Heart left ventricle (tissue), 16 donors: Measurements from ENCODE around the gene PSPH. TPM values are rescaled to one million over a fixed set of nuclear protein-coding genes. Genes with fewer than 3 reads are reported as not detected.

ENCODE experiments used
- ATAC-seq, 4 donors: fragments of 200-7000 bp; cut with Tn5 transposase; one replicate each; pipeline ENCODE4 v1.9.1; 2020 to 2022; ENCODE audit warnings: moderate library complexity in 4 of 4, mild to moderate bottlenecking in 3 of 4, moderate number of reproducible peaks in 1 of 4
- DNase-seq, 5 donors: peaks; one replicate each; pipeline ENCODE4 v3.0.0-alpha.2; 2020
- H3K27ac ChIP-seq, 12 donors: fragments of 200-600 bp; sonication (generic) in 4 of 12; one replicate each; pipeline versions ENCODE4 v1.5.0 to v1.8.0; 2016 to 2022; ENCODE audit warnings: mild to moderate bottlenecking in 2 of 12
- H3K27me3 ChIP-seq, 9 donors: fragments of 200-600 bp; sonication (generic) in 2 of 9; one replicate each; pipeline versions ENCODE4 v1.5.1 to v1.8.0; 2016 to 2022; ENCODE audit warnings: mild to moderate bottlenecking in 3 of 9
- H3K36me3 ChIP-seq, 9 donors: fragments of 200-600 bp; sonication (generic) in 2 of 9; one replicate each; pipeline versions ENCODE4 v1.5.0 to v1.8.0; 2018 to 2022; ENCODE audit warnings: mild to moderate bottlenecking in 2 of 9
- H3K4me1 ChIP-seq, 12 donors: fragments of 200-600 bp; sonication (generic) in 4 of 12; one replicate each; pipeline versions ENCODE4 v1.5.0 to v1.8.0; 2016 to 2022; ENCODE audit warnings: mild to moderate bottlenecking in 3 of 12
- H3K4me3 ChIP-seq, 12 donors: fragments of 200-600 bp; sonication (generic) in 4 of 12; one replicate each; pipeline versions ENCODE4 v1.5.0 to v1.8.0; 2017 to 2022; ENCODE audit warnings: mild to moderate bottlenecking in 9 of 12, moderate library complexity in 4 of 12
- H3K9me3 ChIP-seq, 12 donors: fragments of 200-600 bp; sonication (generic) in 4 of 12; one replicate each; pipeline versions ENCODE4 v1.5.0 to v1.8.0; 2016 to 2022; ENCODE audit warnings: mild to moderate bottlenecking in 1 of 12
- CTCF ChIP-seq, 12 donors: fragments of 200-600 bp; sonication (generic) in 4 of 12; IDR thresholded peaks; one replicate each; pipeline versions ENCODE4 v1.5.0 to v1.8.0; 2018 to 2022; ENCODE audit warnings: antibody characterized with exemption in 12 of 12, mild to moderate bottlenecking in 5 of 12
- POLR2A ChIP-seq, 2 donors: fragments of 450-650 bp; IDR thresholded peaks; one replicate each; pipeline ENCODE4 v1.6.1; 2017; ENCODE audit warnings: antibody characterized with exemption in 2 of 2, mild to moderate bottlenecking in 2 of 2, moderate library complexity in 2 of 2
- WGBS, 4 donors: extraction: QIAGEN DNeasy Blood & Tissue Kit in 2 of 4; methylation state at CpG; one replicate each; pipeline versions ENCODE4 v1.1.5 to v1.1.7; 2013 to 2018; 5-methylcytosine and 5-hydroxymethylcytosine counted together
- intact Hi-C, 10 donors: fragments of 100-400 bp; cut with DNase I; formaldehyde crosslinking; loops; one replicate each; pipeline versions ENCODE4 v1.11.1 to v1.14.2; 2022
- polyA plus RNA-seq, 2 donors: library from polyadenylated mRNA; stranded (reverse); fragments of 200-250 nt; gene quantifications; one replicate each; pipeline ENCODE4 v1.2.3, GENCODE V29; 2013
- total RNA-seq, 9 donors: library from RNA; depleted of rRNA in 2 of 9; stranded (reverse); fragments of >200 nt in 2 of 9; fragmentation: NEBNext Ultra II Directional in 3 of 9; extraction: Animal tissue kit (Norgen Biotek cat#: 25700) in 3 of 9; gene quantifications; one replicate each; pipeline versions ENCODE4 v1.1.0 to v1.2.4, GENCODE V29; 2016 to 2023
- donor health status: ischemic (EF 13 %, LVEDD 7.1; RV severe dilation, severe dysfunction).
- donor health status: healthy with polysubstance abuse.
- donor health status: DM: no; HTN: yes; CAD: no.
- donor health status: DM: no; HTN: no; CAD: no.
- donor health status: ischemic (EF 25% LVEDD 6.9; RV normal size, moderate dysfunction).
- donor health status: ischemic (EF 25% LVEDD 5.7; RV mildly dilated, moderate dysfunction).
- donor health status: healthy.
- donor health status: DM: yes; HTN: yes; CAD: no.
- donor health status: ischemic (EF 35%, LVEDD 5.7; RV mildly dilated, moderate dysfunction).
- donor health status: nonischemic (EF 11% LVEDD 7.7; RV severe dilation, severe dysfunction).
- donor health status: DM: yes; HTN: yes; CAD: no.
- donor health status: PGD.
- donor health status: ischemic (EF 29% LVEDD 5.4; RV normal size, mild dysfunction).
- donor health status: nonischemic (EF 23%, LVEDD 6.1; RV moderate dilation, normal function).

Gene PSPH
- total and polyA plus RNA-seq, 11 donors, result 3.5 to 15.9 (median 8.9) TPM

GRCh38 chr7:56009695-56010094 is 41.5 kb downstream of the PSPH start:
- intact Hi-C loops, result loop anchor here in 5 of 10 donors (5.0 kb wide), 2 partner anchors 48 to 63 kb away; no protein-coding TSS in a partner anchor
- H3K4me1 ChIP-seq, result peaks cover 0 to 7% (median 0%) of the 10 kb centered on the region in 12 donors
- H3K4me3 ChIP-seq, result no peak overlapping the region
- ATAC-seq (peak; percentile 71 to 83 (median 80)), DNase-seq (peak in 1 of 5 donors; percentile 21)
- peaks cover 0 to 27% (median 6%) of the 10 kb centered on the region in 9 donors for H3K36me3 ChIP-seq
- TF ChIP-seq POLR2A (IDR thresholded peaks at IDR 0.05) (no peak), CTCF (IDR thresholded peaks at IDR 0.05) (no peak)
- H3K9me3 ChIP-seq, result no peaks in the 10 kb centered on the region
- H3K27me3 ChIP-seq, result no peaks in the 10 kb centered on the region
- WGBS, 4 donors, result 57 to 78% (median 69%) methylated on average over 7 of the region's 7 CpGs
- H3K27ac ChIP-seq, result no peak overlapping the region

DNA sequence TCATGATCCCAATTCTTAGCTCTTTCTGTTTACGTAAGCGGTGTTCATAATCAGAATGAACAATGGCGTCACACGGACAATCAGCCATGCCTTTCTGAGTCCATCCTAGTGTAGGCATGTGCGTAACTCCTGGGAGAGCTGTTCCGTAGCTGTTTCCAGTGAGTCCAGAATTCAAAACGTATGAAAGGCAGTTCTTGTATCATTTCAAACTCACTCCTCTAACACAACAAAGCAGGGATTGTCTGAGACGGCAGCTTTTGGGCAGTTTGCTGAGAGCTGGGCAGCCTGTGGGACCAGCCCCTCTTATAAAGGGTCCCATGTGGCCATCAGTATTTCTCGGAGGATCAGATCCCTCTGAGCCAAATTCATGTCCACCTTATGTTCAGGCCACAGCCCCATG is 43.4 kb downstream of the PSPH start:
- intact Hi-C loops, result loop anchor here in 5 of 10 donors (5.0 kb wide), 2 partner anchors 49 to 64 kb away; no protein-coding TSS in a partner anchor
- Histone ChIP-seq H3K27ac (no peak overlapping the region), H3K36me3 (peaks cover 0 to 11% (median 4%) of the 10 kb centered on the region in 9 donors), H3K9me3 (no peaks in the 10 kb centered on the region), H3K4me3 (no peak overlapping the region), H3K4me1 (peaks cover 0 to 7% (median 0%) of the 10 kb centered on the region in 12 donors), H3K27me3 (no peaks in the 10 kb centered on the region)
- TF ChIP-seq CTCF (IDR thresholded peaks at IDR 0.05), result no peak
- no peak for TF ChIP-seq POLR2A (IDR thresholded peaks at IDR 0.05)
- WGBS, 4 donors, result 79 to 81% (median 80%) methylated on average over 9 of the region's 9 CpGs
- DNase-seq (no peak), ATAC-seq (no peak)

DNA sequence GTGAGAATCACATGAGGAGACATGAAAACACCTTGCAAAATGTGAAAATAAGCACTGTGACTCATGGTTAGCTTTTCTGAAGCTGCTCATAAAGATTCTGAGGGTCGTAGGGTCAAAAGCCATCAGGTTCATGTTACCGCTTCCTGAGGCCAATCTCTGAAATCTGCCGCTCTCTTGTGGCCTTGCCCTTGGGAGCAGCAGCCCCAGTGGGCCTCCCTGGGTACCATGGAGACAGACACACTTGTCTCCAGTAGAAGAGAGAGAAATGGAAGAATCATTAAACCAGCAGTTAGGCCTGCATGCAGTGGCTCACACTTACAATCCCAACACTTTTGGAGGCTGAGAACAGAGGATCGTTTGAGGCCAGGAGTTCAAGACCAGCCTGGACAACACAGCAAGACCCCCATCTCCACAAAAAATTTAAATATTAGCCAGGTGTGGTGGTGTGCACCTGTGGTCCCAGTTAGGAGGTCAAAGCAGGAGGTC is 44.0 kb downstream of the PSPH start:
- no peaks in the 10 kb centered on the region for H3K9me3 ChIP-seq
- no peak overlapping the region for H3K4me3 ChIP-seq
- peaks cover 0 to 7% (median 0%) of the 10 kb centered on the region in 12 donors for H3K4me1 ChIP-seq
- ATAC-seq, result no peak
- no peaks in the 10 kb centered on the region for H3K27me3 ChIP-seq
- DNase-seq, result no peak
- H3K36me3 ChIP-seq, result peaks cover 0 to 9% (median 4%) of the 10 kb centered on the region in 9 donors
- intact Hi-C loops, result loop anchor here in 5 of 10 donors (5.0 kb wide), 2 partner anchors 50 to 65 kb away; no protein-coding TSS in a partner anchor
- no peak for TF ChIP-seq POLR2A (IDR thresholded peaks at IDR 0.05)
- no peak for TF ChIP-seq CTCF (IDR thresholded peaks at IDR 0.05)
- WGBS, 4 donors, result 78 to 89% (median 85%) methylated on average over 4 of the region's 4 CpGs
- H3K27ac ChIP-seq, result no peak overlapping the region

GRCh38 chr7:56003749-56004148 is 47.5 kb downstream of the PSPH start:
- intact Hi-C loops, result loop anchor here in 6 of 10 donors (1.0 to 5.0 kb wide), 5 partner anchors 49 to 71 kb away; partner anchors contain the start of genes CCT6A (in 1 of the 6), PSPH (in 1 of the 6) and SUMF2 (in 1 of the 6)
- no peak overlapping the region for H3K27ac ChIP-seq
- DNase-seq, result no peak
- H3K4me1 ChIP-seq, result peaks cover 0 to 6% (median 0%) of the 10 kb centered on the region in 12 donors
- no peak for ATAC-seq
- 86 to 95% (median 90%) methylated on average over 4 of the region's 4 CpGs for WGBS, 4 donors
- no peak overlapping the region for H3K4me3 ChIP-seq
- peaks cover 0 to 20% (median 17%) of the 10 kb centered on the region in 9 donors for H3K36me3 ChIP-seq
- no peak for TF ChIP-seq CTCF (IDR thresholded peaks at IDR 0.05)
- no peak for TF ChIP-seq POLR2A (IDR thresholded peaks at IDR 0.05)
- no peaks in the 10 kb centered on the region for H3K9me3 ChIP-seq
- no peaks in the 10 kb centered on the region for H3K27me3 ChIP-seq
